SH-SY5Y (cell line): ENCODE results near the gene ATP9A.

Experiments used
- GATA2 ChIP-seq: IDR thresholded peaks from 2 replicates; pipeline ENCODE4 v1.6.1; 2011; ENCODE audit warnings: mild to moderate bottlenecking, low read depth, low read length
- GATA3 ChIP-seq: IDR thresholded peaks from 2 replicates; pipeline ENCODE4 v1.6.1; 2011; ENCODE audit warnings: low read depth, mild to moderate bottlenecking, low read length, moderate library complexity

DNA sequence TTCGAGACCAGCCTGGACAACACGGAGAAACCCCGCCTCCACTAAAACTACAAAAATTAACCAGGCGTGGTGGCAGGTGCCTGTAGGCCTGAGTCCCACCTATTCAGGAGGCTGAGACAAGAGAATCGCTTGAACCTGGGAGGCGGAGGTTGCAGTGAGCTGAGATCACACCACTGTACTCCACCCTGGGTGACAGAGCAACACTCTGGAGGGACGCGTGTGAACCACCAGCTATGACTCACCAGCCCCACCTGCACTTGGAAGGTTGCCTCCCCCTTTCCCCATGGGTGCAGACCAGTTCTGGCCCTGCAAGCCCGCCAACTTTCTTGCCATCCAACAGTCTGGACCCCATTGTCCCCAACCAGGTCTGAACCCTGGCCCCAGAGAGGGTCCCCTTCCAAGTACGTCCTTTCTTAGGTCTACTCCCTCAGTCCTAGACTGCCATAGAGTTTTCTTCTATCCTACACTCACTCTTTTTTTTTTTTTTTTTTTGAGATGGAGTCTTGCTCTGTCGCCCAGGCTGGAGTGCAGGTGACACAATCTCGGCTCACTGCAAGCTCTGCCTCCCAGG, 29.2 kb downstream of the ATP9A start:
- TF ChIP-seq GATA3: no peak
- no peak for TF ChIP-seq GATA2
